LNCAP (cell line): Measurements from ENCODE around the gene FBXO44.

ENCODE experiments used
- CTCF ChIP-seq: fragments of 450-650 bp; IDR thresholded peaks from 2 replicates; pipeline ENCODE4 v1.5.1; 2017; ENCODE audit warnings: mild to moderate bottlenecking

Gene FBXO44

GRCh38 chr1:11617314-11617713 is 37.4 kb upstream of the FBXO44 start:
- peak; percentile 33; the same call in 1 of the 2 replicates for TF ChIP-seq CTCF

GRCh38 chr1:11617741-11618140 is 36.9 kb upstream of the FBXO44 start:
- TF ChIP-seq CTCF = no peak

- TF ChIP-seq CTCF = no peak
Observed at GRCh38 chr1:11620405-11620804, 34.3 kb upstream of the FBXO44 start.

GRCh38 chr1:11620924-11621323 is 33.8 kb upstream of the FBXO44 start:
- no peak for TF ChIP-seq CTCF

- TF ChIP-seq CTCF = no peak
Observed at GRCh38 chr1:11622398-11622797, 32.3 kb upstream of the FBXO44 start.

- no peak for TF ChIP-seq CTCF
Observed at GRCh38 chr1:11623702-11624101, 31.0 kb upstream of the FBXO44 start.

- no peak for TF ChIP-seq CTCF
Observed at GRCh38 chr1:11626551-11626950, 28.1 kb upstream of the FBXO44 start.

GRCh38 chr1:11628767-11629166 is 25.9 kb upstream of the FBXO44 start:
- no peak for TF ChIP-seq CTCF
